ENCODE measurements around the gene ARHGEF16. TPM values are rescaled to one million over a fixed set of nuclear protein-coding genes. Genes with fewer than 3 reads are reported as not detected.

ARHGEF16 gene
- total RNA-seq, 1 donor from 2014 or later, result 1.6 TPM

Other genes with a start within 250 kb of the ARHGEF16 start
- gene MEGF6, start 156.8 kb downstream of the ARHGEF16 start, total RNA-seq, result 61.1 TPM
- 54.0 TPM for gene TPRG1L, start 170.3 kb downstream of the ARHGEF16 start, total RNA-seq
- gene WRAP73, start 195.4 kb downstream of the ARHGEF16 start, total RNA-seq, result 14.8 TPM
- not detected for gene TP73, start 197.9 kb downstream of the ARHGEF16 start, total RNA-seq